ENCODE results near the gene TUFT1. TPM values are rescaled to one million over a fixed set of nuclear protein-coding genes. Genes with fewer than 3 reads are reported as not detected.

The TUFT1 gene
- total and polyA plus RNA-seq, 2 of the 8 experiments (the other 6 are each of a cell fraction or from before 2014, with no cell fraction given), result 7.3 to 10.4 TPM

DNA sequence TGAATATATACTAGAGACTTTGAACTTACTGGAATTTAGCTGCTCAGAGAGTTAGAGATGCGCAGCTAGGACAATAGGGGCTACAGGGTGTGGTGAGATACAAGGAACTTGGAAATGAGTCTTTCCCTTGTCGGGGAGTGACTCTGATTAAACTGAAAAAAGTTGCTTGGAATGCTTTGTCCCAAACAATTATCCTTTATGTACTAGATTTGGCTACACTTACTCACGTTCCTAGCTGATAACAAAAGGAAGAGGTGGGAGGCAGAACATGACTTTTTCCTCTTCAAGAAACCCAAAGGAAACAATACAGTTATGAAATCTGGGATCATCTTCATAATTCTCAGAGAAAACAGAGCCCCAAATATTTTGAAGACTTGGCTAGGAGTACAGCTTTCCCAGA is 35.9 kb upstream of the TUFT1 start:
- H3K79me2 ChIP-seq (ENCODE audit: control insufficient read depth in 1 of 2, insufficient read depth in 2 of 2, low read length in 2 of 2), result no peaks in the 10 kb centered on the region
- no peaks in the 10 kb centered on the region for H3K79me1 ChIP-seq (ENCODE audit: low read depth, low read length)
- H3K4me1 ChIP-seq (replicated peaks in 1 of 4; ENCODE audit: control insufficient read depth in 3 of 4, insufficient read depth in 4 of 4, low read length in 3 of 4), result no peaks in the 10 kb centered on the region
- no peak overlapping the region for H2AK5ac ChIP-seq (ENCODE audit: low read depth, low read length)
- 94% methylated on average over 3 of the region's 3 CpGs; no CpG with 5 or more reads in 1 of the 2 experiments for WGBS, 2 experiments (ENCODE audit: extremely low coverage in 1 of 2, insufficient coverage in 1 of 2, insufficient read length in 1 of 2, insufficient replicate concordance in 2 of 2, low coverage in 1 of 2, low lambda C conversion rate in 2 of 2, missing lambda C conversion rate in 1 of 2)
- no peaks in the 10 kb centered on the region for H3K27me3 ChIP-seq (replicated peaks in 1 of 4; ENCODE audit: control insufficient read depth in 3 of 4, extremely low read depth in 1 of 4, insufficient read depth in 3 of 4, low read length in 3 of 4)
- DNase-seq (ENCODE audit: low read depth in 1 of 2, low spot score in 2 of 2), result no peak
- no peak overlapping the region for H2AFZ ChIP-seq (ENCODE audit: low read length)
- H3K4me3 ChIP-seq (ENCODE audit: extremely low read depth in 1 of 4, insufficient read depth in 2 of 4, low read depth in 3 of 4, low read length in 4 of 4), result no peak overlapping the region
- no peak overlapping the region for H4K5ac ChIP-seq (ENCODE audit: insufficient read length, low read depth, low read length)
- no peaks in the 10 kb centered on the region for H3K23me2 ChIP-seq (ENCODE audit: low read depth, low read length)
- no peak overlapping the region for H3K4me2 ChIP-seq (ENCODE audit: insufficient read depth in 1 of 2, low read depth in 2 of 2, low read length in 2 of 2)
- H2BK120ac ChIP-seq (replicated peaks; ENCODE audit: low read depth, low read length), result no peak overlapping the region
- H2BK12ac ChIP-seq (ENCODE audit: low read depth, low read length), result no peak overlapping the region
- H3K18ac ChIP-seq (ENCODE audit: extremely low read depth, low read length), result no peak overlapping the region
- no peak overlapping the region for H3K23ac ChIP-seq (ENCODE audit: insufficient read length)
- no peaks in the 10 kb centered on the region for H4K20me1 ChIP-seq (replicated peaks in 1 of 2; ENCODE audit: control insufficient read depth in 1 of 2, insufficient read depth in 2 of 2, low read length in 2 of 2)
- no peak overlapping the region for H3K4ac ChIP-seq (replicated peaks; ENCODE audit: insufficient read length, low read depth, low read length)
- no peak for FAIRE-seq
- CTCF ChIA-PET (ENCODE audit: partially characterized antibody), result interaction anchor here (0.6 to 2.2 kb wide), 6 partner anchors 9 to 227 kb away, joined by 3 to 9 read pairs (median 3); no protein-coding TSS in a partner anchor
- H3K27ac ChIP-seq (ENCODE audit: low read depth, low read length), result no peak overlapping the region
- H2BK5ac ChIP-seq (ENCODE audit: low read depth, low read length), result no peak overlapping the region
- H3K36me3 ChIP-seq (ENCODE audit: control insufficient read depth in 2 of 4, insufficient read depth in 4 of 4, low read length in 3 of 4), result no peaks in the 10 kb centered on the region
- no peak overlapping the region for H4K8ac ChIP-seq (ENCODE audit: extremely low read depth, insufficient read depth, low read length)
- H4K91ac ChIP-seq (replicated peaks; ENCODE audit: insufficient read length, low read length), result no peak overlapping the region
- no peak overlapping the region for H3K14ac ChIP-seq (ENCODE audit: insufficient read length)
- H3K9me3 ChIP-seq (ENCODE audit: insufficient read depth in 2 of 2, low read depth in 1 of 2, low read length in 1 of 2), result no peaks in the 10 kb centered on the region
- no peak overlapping the region for H2BK15ac ChIP-seq (ENCODE audit: low read length)
- no peak overlapping the region for H2BK20ac ChIP-seq (ENCODE audit: low read length)
- POLR2A ChIA-PET (ENCODE audit: partially characterized antibody), result interaction anchor here (1.3 to 4.6 kb wide), 2 partner anchors 9 to 37 kb away, joined by 6 to 34 read pairs; partner anchors contain the start of gene CGN
- H3K56ac ChIP-seq (replicated peaks; ENCODE audit: insufficient read length, low read depth, low read length), result no peak overlapping the region
- H3K9ac ChIP-seq (replicated peaks in 1 of 4; ENCODE audit: extremely low read depth in 1 of 4, low read depth in 3 of 4, low read length in 3 of 4), result no peak overlapping the region
- TF ChIP-seq BRCA1 (IDR thresholded peaks at IDR 0.05; ENCODE audit: low read depth, low read length) (no peak), RXRA (IDR thresholded peaks at IDR 0.05; ENCODE audit: insufficient read depth, low read depth, low read length) (no peak), JUN (IDR thresholded peaks at IDR 0.05; ENCODE audit: low read depth, low read length) (no peak), POLR2AphosphoS5 (IDR thresholded peaks at IDR 0.05; ENCODE audit: low read depth, low read length) (no peak), YY1 (IDR thresholded peaks at IDR 0.05; ENCODE audit: low read depth, low read length) (no peak), ATF3 (IDR thresholded peaks at IDR 0.05; ENCODE audit: insufficient read depth, low read depth, low read length) (no peak), BCL11A (IDR thresholded peaks at IDR 0.05; ENCODE audit: low read depth in 2 of 2, low read length in 2 of 2) (no peak)
